OCI-LY3 (cell line): ENCODE measurements around the gene DCTN1.

Experiments
- H2AFZ ChIP-seq: fragments of 200-600, 300-600 bp; shearing (Covaris generic); 2 replicates; pipeline ENCODE4 v1.6.0; 2014; ENCODE audit warnings: antibody characterized with exemption, low read depth, low read length
- H3K27ac ChIP-seq: fragments of 200-600, 300-600 bp; sonication (generic); 2 replicates; pipeline ENCODE4 v1.5.1; 2014; ENCODE audit warnings: mild to moderate bottlenecking, low read length, moderate library complexity, mixed read lengths
- H3K27me3 ChIP-seq: fragments of 200-600, 300-600 bp; sonication (generic); 2 replicates; pipeline ENCODE4 v1.6.1; 2014; ENCODE audit warnings: low read depth, low read length, mixed read lengths
- H3K36me3 ChIP-seq: fragments of 200-600, 300-600 bp; sonication (generic); replicated peaks from 2 replicates; pipeline ENCODE3; 2014; ENCODE audit warnings: low read depth, low read length, mixed read lengths
- H3K4me1 ChIP-seq: fragments of 300-600, 200-600 bp; sonication (generic); 2 replicates; pipeline ENCODE4 v1.6.1; 2014; ENCODE audit warnings: low read length, mixed read lengths
- H3K4me2 ChIP-seq: fragments of 200-600, 300-600 bp; sonication (generic); 2 replicates; pipeline ENCODE4 v1.6.1; 2014; ENCODE audit warnings: low read length, mixed read lengths
- H3K4me3 ChIP-seq: fragments of 300-600, 200-600 bp; sonication (generic); 2 replicates; pipeline ENCODE4 v1.5.1; 2014; ENCODE audit warnings: antibody characterized with exemption, mild to moderate bottlenecking, low read length, moderate library complexity
- H3K79me2 ChIP-seq: fragments of 300-600, 200-600 bp; shearing (Covaris generic); 2 replicates; pipeline ENCODE4 v1.6.1; 2014; ENCODE audit warnings: mild to moderate bottlenecking, low read length, mixed read lengths
- H3K9ac ChIP-seq: fragments of 300-600, 200-600 bp; shearing (Covaris generic); 2 replicates; pipeline ENCODE4 v1.6.0; 2014; ENCODE audit warnings: mild to moderate bottlenecking, low read length, moderate library complexity
- H3K9me3 ChIP-seq: fragments of 200-600, 300-600 bp; shearing (Covaris generic); 2 replicates; pipeline ENCODE4 v1.6.1; 2014; ENCODE audit warnings: low read length, mixed read lengths; ENCODE audit not compliant: insufficient read depth
- H4K20me1 ChIP-seq: fragments of 200-600, 300-600 bp; sonication (generic); 2 replicates; pipeline ENCODE4 v1.6.1; 2016; ENCODE audit warnings: low read length, mixed read lengths; ENCODE audit not compliant: insufficient read depth
- CTCF ChIP-seq: fragments of 200-600, 300-600 bp; sonication (generic); IDR thresholded peaks from 2 replicates; pipeline ENCODE4 v1.5.1; 2014; ENCODE audit warnings: antibody characterized with exemption, low read length, low read depth
- EZH2phosphoT487 ChIP-seq: fragments of 200-600 bp; shearing (Covaris generic); IDR thresholded peaks from 2 replicates; pipeline ENCODE4 v1.6.1; 2018; ENCODE audit warnings: antibody characterized with exemption, mixed run types, low read depth

DCTN1 gene

GRCh38 chr2:74415762-74416395, 35.8 kb upstream of the DCTN1 start:
- H3K36me3 ChIP-seq, result no peaks in the 10 kb centered on the region
- H3K27ac ChIP-seq, result no peak overlapping the region
- TF ChIP-seq EZH2phosphoT487 (no peak), CTCF (no peak)
- H3K27me3 ChIP-seq, result no peaks in the 10 kb centered on the region
- H3K79me2 ChIP-seq, result no peaks in the 10 kb centered on the region
- H3K4me2 ChIP-seq, result no peak overlapping the region
- no peak overlapping the region for H3K4me3 ChIP-seq
- H4K20me1 ChIP-seq, result no peaks in the 10 kb centered on the region
- peaks cover 28% of the 10 kb centered on the region for H3K4me1 ChIP-seq
- H2AFZ ChIP-seq, result no peak overlapping the region
- H3K9ac ChIP-seq, result no peak overlapping the region
- no peaks in the 10 kb centered on the region for H3K9me3 ChIP-seq

- Histone ChIP-seq H3K9me3 (no peaks in the 10 kb centered on the region), H3K27me3 (no peaks in the 10 kb centered on the region), H3K79me2 (no peaks in the 10 kb centered on the region), H3K4me2 (no peak overlapping the region), H3K27ac (no peak overlapping the region), H3K4me1 (peaks cover 23% of the 10 kb centered on the region), H3K36me3 (no peaks in the 10 kb centered on the region), H3K9ac (no peak overlapping the region), H2AFZ (no peak overlapping the region), H3K4me3 (no peak overlapping the region), H4K20me1 (no peaks in the 10 kb centered on the region)
- TF ChIP-seq CTCF, result no peak
- TF ChIP-seq EZH2phosphoT487, result no peak
Measured at GRCh38 chr2:74414881-74415761, 35.0 kb upstream of the DCTN1 start.

- no peak overlapping the region for H3K27ac ChIP-seq
- no peak overlapping the region for H3K4me2 ChIP-seq
- no peaks in the 10 kb centered on the region for H3K27me3 ChIP-seq
- no peak overlapping the region for H3K4me3 ChIP-seq
- H3K79me2 ChIP-seq, result no peaks in the 10 kb centered on the region
- no peak overlapping the region for H2AFZ ChIP-seq
- no peak overlapping the region for H3K9ac ChIP-seq
- H4K20me1 ChIP-seq, result no peaks in the 10 kb centered on the region
- H3K36me3 ChIP-seq, result no peaks in the 10 kb centered on the region
- peaks cover 16% of the 10 kb centered on the region for H3K4me1 ChIP-seq
- H3K9me3 ChIP-seq, result no peaks in the 10 kb centered on the region
- TF ChIP-seq EZH2phosphoT487 (no peak), CTCF (no peak)
Measured at GRCh38 chr2:74414441-74414840, 34.3 kb upstream of the DCTN1 start.

- Histone ChIP-seq H4K20me1 (no peaks in the 10 kb centered on the region), H3K9ac (no peak overlapping the region), H3K27ac (no peak overlapping the region), H2AFZ (no peak overlapping the region; the same call in 1 of the 2 replicates), H3K4me3 (no peak overlapping the region), H3K4me1 (peaks cover 8% of the 10 kb centered on the region), H3K9me3 (no peaks in the 10 kb centered on the region), H3K4me2 (no peak overlapping the region), H3K36me3 (no peaks in the 10 kb centered on the region), H3K79me2 (no peaks in the 10 kb centered on the region), H3K27me3 (peaks cover 2% of the 10 kb centered on the region; the same call in 1 of the 2 replicates)
- TF ChIP-seq EZH2phosphoT487, result no peak
- no peak for TF ChIP-seq CTCF
Measured at GRCh38 chr2:74413001-74413698, 33.0 kb upstream of the DCTN1 start.
